GM18502 (cell line): ENCODE data around the gene TADA3.
"Not testable (repeated sequence)": the region's sequence is repeated elsewhere in the genome, so short reads cannot be mapped to it uniquely, and the experiment has no call there.

Experiments
- ATAC-seq: cut with Tn5 transposase; IDR thresholded peaks from one replicate; pipeline ENCODE4 v1.9.1; 2021; ENCODE audit warnings: mild to moderate bottlenecking; ENCODE audit not compliant: unreplicated experiment, poor library complexity

The TADA3 gene

DNA sequence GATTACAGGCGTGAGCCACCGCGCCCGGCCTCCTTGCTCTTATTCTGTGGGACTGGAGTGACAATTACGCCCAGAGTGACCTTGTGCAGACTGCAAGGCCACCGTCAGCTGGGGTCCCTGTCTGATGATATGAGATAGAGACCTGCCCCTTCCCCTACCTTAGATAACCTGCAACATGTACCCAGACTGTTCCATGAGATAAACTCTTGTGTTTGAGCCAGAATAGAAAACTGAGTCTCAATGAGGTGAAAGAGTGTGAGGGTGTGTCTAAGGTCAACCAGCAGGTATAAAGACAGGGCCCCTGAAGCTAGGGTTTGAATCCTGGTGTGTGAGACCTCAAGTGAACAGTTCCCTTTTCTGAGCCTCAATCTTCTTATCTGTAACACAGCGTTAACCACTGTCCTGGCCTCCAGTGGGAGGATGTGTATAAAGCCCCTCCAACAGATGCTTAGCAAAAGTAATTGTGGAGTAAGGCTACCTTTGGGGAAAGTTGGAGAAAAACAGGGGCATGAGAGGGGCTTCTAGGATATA is 6.0 kb downstream of the TADA3 start:
- no peak for ATAC-seq

DNA sequence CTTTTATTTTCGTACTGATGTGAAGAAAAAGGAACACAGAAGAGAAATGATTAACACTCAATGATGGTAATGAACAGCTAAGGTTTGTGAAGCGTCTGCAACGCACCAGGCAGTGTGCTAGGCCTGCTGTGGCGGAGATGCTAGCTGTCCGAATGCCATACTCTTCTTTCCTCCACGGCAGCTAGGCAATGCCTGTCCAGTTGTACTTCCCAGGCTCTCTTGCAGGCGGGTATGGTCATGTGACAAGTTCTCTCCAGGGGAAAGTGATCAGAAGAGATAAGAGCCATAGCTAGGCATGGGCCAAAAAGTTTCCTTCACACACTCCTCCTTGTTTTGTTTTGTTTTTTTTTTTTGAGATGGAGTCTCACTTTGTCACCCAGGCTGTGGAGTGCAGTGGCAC is 6.7 kb downstream of the TADA3 start:
- no peak for ATAC-seq

GRCh38 chr3:9784965-9785364 is 7.3 kb downstream of the TADA3 start:
- ATAC-seq = no peak

GRCh38 chr3:9783954-9784353 is 8.3 kb downstream of the TADA3 start:
- ATAC-seq = no peak

GRCh38 chr3:9782770-9783169 is 9.5 kb downstream of the TADA3 start:
- ATAC-seq = no peak

DNA sequence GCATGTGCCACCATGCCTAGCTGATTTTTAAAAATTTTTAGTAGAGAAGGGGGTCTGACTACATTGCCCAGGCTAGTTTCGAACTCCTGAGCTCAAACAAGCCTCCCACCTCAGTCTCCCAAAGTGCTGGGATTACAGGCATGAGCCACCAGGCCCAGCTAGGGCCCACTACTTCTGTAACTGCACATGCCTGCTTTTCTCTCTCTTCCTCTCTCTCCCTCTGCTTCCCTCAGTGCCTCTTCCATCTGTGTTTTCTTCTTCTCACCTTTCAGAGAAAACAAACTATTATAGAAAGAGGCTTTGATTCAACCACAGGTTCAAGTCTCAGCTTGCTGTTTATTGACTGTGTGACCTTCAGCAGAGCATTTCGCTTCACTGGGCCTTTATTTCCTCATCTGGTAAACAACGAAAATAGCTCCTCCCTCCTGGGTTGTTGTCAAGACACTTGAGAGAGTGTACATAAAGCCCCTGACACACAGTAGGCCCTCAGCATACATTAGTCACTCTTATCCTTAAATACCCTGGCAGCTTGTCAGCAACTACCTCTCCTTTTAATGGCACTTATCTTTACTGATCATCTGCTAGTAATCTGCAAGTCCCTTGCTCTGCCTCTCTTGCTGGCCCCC is 10.2 kb downstream of the TADA3 start:
- ATAC-seq = no peak

- no peak for ATAC-seq
Measured at GRCh38 chr3:9781551-9781950, 10.7 kb downstream of the TADA3 start.

GRCh38 chr3:9780910-9781309 is 11.4 kb downstream of the TADA3 start:
- ATAC-seq = no peak

DNA sequence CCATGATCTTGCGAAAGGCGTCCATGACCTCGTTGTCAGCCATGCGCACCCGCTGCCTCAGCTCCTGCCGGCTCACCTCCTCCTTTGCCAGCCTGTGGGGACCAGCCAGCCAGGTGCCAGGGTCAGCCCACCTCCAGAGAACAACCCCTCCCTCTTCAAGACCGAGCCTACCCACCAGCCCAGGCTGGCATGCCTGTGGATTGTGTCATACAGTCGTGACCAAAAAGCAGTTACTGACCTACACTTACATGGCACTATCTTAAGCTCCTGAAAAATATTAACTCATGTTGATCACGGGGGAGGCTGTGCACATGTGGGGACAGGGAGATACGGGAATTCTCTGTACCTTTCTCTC is 11.8 kb downstream of the TADA3 start:
- ATAC-seq = peak; percentile 13

- peak; percentile 55 for ATAC-seq
Measured at GRCh38 chr3:9779721-9780457, 12.4 kb downstream of the TADA3 start.

GRCh38 chr3:9779075-9779593 is 13.1 kb downstream of the TADA3 start:
- no peak for ATAC-seq

- no peak for ATAC-seq
Measured at GRCh38 chr3:9778143-9779074, 13.9 kb downstream of the TADA3 start.

- ATAC-seq = no peak
Measured at GRCh38 chr3:9777694-9778021, 14.6 kb downstream of the TADA3 start.

DNA sequence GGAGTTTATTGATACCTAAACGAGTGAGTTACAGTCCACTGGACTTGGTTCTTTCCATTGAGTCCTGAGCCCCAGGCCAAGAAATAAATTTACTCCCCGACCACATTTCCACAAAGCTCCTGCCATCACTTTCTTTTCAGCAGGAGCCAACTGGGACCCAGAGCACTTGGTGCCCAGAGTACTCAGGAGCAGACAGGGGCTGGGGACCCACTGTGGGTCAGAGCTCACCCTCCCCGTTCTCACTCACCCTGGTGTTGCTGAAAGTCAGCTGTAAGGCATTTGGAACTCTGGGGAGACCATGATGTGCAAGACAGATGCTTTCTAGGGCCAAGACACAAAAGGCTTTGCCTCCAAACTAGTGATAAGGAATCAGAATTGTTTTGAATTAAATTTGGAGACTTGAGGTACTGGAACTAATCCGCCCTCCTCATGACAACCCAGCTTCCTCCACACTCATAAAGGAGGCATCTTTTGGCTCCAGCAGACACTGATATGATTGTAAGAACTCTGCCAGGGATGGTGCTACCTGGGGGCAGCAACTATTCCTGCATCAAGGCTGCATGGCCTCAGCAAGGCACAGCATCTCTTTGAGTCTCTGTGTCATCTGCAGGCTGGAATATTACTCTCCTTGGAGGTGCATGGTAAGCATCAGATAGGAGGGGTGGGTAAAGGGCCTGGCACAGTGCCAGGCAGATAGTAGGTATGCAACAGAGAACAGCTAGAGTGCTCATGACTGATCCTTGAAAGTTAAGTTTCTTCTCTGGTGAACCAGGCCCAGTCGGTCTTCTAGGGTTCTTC is 15.2 kb downstream of the TADA3 start:
- ATAC-seq = no peak

- not testable (repeated sequence) for ATAC-seq
Measured at GRCh38 chr3:9771007-9771406, 21.3 kb downstream of the TADA3 start.

- no peak for ATAC-seq
Measured at GRCh38 chr3:9770276-9770812, 21.9 kb downstream of the TADA3 start.

- ATAC-seq = peak; percentile 64
Measured at GRCh38 chr3:9769426-9770275, 22.6 kb downstream of the TADA3 start, which contains the start of gene CAMK1. Gene CAMK1, minus strand, starts transcription at chr3:9769947. Its CDS starts 2,198 bp downstream, at chr3:9767749.

DNA sequence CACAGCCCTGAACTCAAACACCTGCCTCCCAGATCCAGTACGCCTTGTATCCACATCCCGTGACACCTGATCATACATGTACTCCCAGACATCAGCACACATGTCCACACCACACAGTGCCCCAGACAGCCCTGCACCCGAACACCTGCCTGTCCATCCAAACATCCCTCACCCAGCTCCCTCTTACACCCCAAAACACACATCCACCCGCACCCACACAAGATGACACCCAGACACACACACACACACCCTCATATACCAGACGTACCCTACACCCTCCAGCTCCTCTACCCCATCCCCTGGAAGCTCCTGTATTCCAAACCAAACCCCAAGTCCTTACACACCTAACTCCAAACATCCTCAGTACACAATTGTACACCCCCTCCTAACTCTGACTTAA is 23.3 kb downstream of the TADA3 start:
- ATAC-seq = no peak
